Gastroesophageal sphincter (tissue), 3 donors: ENCODE measurements around the gene FAIM2.

ENCODE experiments used
- EP300 ChIP-seq: sonication (generic); formaldehyde crosslinking; IDR thresholded peaks from one replicate; pipeline ENCODE4 v1.6.1; 2017; ENCODE audit warnings: antibody characterized with exemption, mild to moderate bottlenecking
- POLR2AphosphoS5 ChIP-seq: sonication (generic); formaldehyde crosslinking; IDR thresholded peaks from one replicate; pipeline ENCODE4 v1.6.1; 2017; ENCODE audit warnings: antibody characterized with exemption
- TF ChIP-seq, protein P1 (sequence below), 4 experiments: fragments of 200-600 bp in 2 of 4; fragments of 450-650 bp in 2 of 4; sonication (generic) in 1 of 4; IDR thresholded peaks; one replicate each; pipeline ENCODE4 v1.5.1; 2017 to 2019; ENCODE audit warnings: antibody characterized with exemption in 4 of 4, mild to moderate bottlenecking in 2 of 4, moderate library complexity in 2 of 4

DNA sequence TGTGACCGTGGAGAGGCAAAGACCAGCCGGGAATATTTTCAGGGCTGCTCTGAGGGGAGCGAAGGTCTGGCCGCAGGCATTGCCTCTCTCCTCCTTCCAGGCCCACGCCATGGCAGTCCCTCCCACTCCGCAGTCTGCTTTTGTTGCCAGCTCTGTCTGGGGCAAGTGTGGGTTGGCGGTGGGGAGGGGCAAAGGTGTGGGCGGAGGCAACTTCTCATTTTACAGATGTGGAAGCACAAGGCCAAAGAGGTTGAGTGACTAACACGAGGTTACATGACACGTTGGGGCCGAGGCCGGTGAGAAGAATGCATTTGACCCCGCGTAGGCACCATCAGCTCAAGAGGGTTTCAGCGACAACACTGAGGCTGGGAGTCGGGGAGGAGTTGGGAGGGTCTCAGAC is 6.1 kb upstream of the FAIM2 start:
- TF ChIP-seq, protein P1, sequence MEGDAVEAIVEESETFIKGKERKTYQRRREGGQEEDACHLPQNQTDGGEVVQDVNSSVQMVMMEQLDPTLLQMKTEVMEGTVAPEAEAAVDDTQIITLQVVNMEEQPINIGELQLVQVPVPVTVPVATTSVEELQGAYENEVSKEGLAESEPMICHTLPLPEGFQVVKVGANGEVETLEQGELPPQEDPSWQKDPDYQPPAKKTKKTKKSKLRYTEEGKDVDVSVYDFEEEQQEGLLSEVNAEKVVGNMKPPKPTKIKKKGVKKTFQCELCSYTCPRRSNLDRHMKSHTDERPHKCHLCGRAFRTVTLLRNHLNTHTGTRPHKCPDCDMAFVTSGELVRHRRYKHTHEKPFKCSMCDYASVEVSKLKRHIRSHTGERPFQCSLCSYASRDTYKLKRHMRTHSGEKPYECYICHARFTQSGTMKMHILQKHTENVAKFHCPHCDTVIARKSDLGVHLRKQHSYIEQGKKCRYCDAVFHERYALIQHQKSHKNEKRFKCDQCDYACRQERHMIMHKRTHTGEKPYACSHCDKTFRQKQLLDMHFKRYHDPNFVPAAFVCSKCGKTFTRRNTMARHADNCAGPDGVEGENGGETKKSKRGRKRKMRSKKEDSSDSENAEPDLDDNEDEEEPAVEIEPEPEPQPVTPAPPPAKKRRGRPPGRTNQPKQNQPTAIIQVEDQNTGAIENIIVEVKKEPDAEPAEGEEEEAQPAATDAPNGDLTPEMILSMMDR (IDR thresholded peaks at IDR 0.05) = no peak
- TF ChIP-seq EP300 (no peak), POLR2AphosphoS5 (no peak)
